ENCODE measurements around the gene MSI2.

DNA sequence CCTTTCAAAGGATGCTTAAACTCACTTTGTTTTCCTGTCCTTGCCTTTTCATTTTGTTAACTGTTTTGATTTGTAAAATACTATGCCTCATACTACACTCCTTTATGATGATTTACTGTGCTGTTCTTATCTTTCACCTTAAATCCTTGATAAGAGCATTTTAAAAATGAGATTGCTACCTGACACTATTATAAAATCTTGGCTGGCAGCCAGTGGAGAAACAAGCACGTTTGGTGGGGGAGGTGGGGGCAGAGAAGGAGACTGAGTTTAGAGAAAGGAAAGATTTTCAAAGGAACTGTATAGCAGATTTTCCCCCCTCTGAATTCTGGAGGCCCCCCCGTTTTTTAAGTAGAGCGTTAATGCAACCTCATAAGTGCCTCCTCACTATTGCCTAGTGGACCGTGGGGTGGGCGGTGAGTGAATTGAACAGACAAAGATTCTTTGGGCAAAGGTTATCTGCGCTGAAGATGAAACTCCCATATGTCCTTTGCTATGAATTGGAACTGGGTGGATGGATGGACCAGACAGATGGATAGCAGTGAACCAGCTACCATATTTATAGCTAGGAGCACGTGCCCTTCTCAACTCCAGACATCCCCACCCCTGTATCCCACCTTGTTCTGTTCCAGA lies 288.6 kb downstream of the MSI2 start:
- TF ChIP-seq EZH2phosphoT487 (IDR thresholded peaks at IDR 0.05; ENCODE audit: insufficient read depth, low read depth): no peak
- TF ChIP-seq EZH2 (IDR thresholded peaks at IDR 0.05; ENCODE audit: insufficient read depth, poor library complexity, severe bottlenecking): no peak

All from GM23248 (cell line).